WTC11 (cell line): Measurements from ENCODE around the gene NENF. TPM values are rescaled to one million over a fixed set of nuclear protein-coding genes. Genes with fewer than 3 reads are reported as not detected.

Source experiments
- ATAC-seq: fragments of 200-7000 bp; cut with Tn5 transposase; 2 replicates; pipeline ENCODE4 v1.10.0; 2021; ENCODE audit warnings: mild to moderate bottlenecking, moderate library complexity
- CTCF ChIA-PET: fragments of 300-600 bp; sonication (Branson Sonifier 250); formaldehyde crosslinking; loops from one replicate; lab custom pipeline; 2021; ENCODE audit warnings: antibody characterized with exemption; lab: Charles Lee
- POLR2A ChIA-PET: fragments of 350-600 bp; sonication (Branson Sonifier 250); formaldehyde crosslinking; loops from one replicate; lab custom pipeline; 2021; ENCODE audit warnings: antibody characterized with exemption; lab: Charles Lee
- DNase-seq: peaks from one replicate; pipeline ENCODE4 v3.0.0; 2021; ENCODE audit warnings: low spot score
- H3K27ac Mint-ChIP-seq: 2 replicates; pipeline ENCODE4 v1.8.0; 2021; ENCODE audit warnings: mixed read lengths
- H3K27me3 Mint-ChIP-seq: 2 replicates; pipeline ENCODE4 v1.8.0; 2021; ENCODE audit warnings: low read depth, mild to moderate bottlenecking, moderate library complexity, mixed read lengths
- H3K36me3 Mint-ChIP-seq: 2 replicates; pipeline ENCODE4 v1.8.0; 2021; ENCODE audit warnings: mixed read lengths
- H3K4me1 Mint-ChIP-seq: 2 replicates; pipeline ENCODE4 v1.8.0; 2022; ENCODE audit warnings: mixed read lengths
- H3K4me3 Mint-ChIP-seq: 2 replicates; pipeline ENCODE4 v1.8.0; 2021; ENCODE audit warnings: mild to moderate bottlenecking, moderate library complexity, mixed read lengths
- H3K9me3 Mint-ChIP-seq: 2 replicates; pipeline ENCODE4 v1.8.0; 2021; ENCODE audit warnings: mixed read lengths
- AR ChIP-seq: fragments of 250-450 bp; sonication (Bioruptor Pico); IDR thresholded peaks from 2 replicates; pipeline ENCODE4 v1.9.0; 2021; ENCODE audit warnings: mild to moderate bottlenecking
- E2F4 ChIP-seq: sonication (generic); formaldehyde crosslinking; IDR thresholded peaks from 2 replicates; pipeline ENCODE4 v1.8.1; 2022; ENCODE audit warnings: low read depth, mild to moderate bottlenecking, moderate library complexity, missing genetic modification reagents, borderline replicate concordance
- ELF4 ChIP-seq: sonication (generic); formaldehyde crosslinking; IDR thresholded peaks from 2 replicates; pipeline ENCODE4 v1.8.1; 2022; ENCODE audit warnings: low read depth, mild to moderate bottlenecking, moderate library complexity, missing genetic modification reagents
- ESRRA ChIP-seq: sonication (generic); formaldehyde crosslinking; IDR thresholded peaks from 2 replicates; pipeline ENCODE4 v1.8.1; 2022; ENCODE audit warnings: mild to moderate bottlenecking, missing genetic modification reagents, borderline replicate concordance
- ETV6 ChIP-seq: sonication (generic); formaldehyde crosslinking; IDR thresholded peaks from 2 replicates; pipeline ENCODE4 v1.8.1; 2022; ENCODE audit warnings: mild to moderate bottlenecking, missing genetic modification reagents
- FOXP4 ChIP-seq: sonication (generic); formaldehyde crosslinking; IDR thresholded peaks from 2 replicates; pipeline ENCODE4 v1.8.0; 2022; ENCODE audit warnings: mild to moderate bottlenecking, missing genetic modification reagents
- GTF2I ChIP-seq: fragments of 250-450 bp; sonication (Bioruptor Pico); conservative IDR thresholded peaks from 2 replicates; pipeline ENCODE4 v1.4.0; 2021; ENCODE audit warnings: mild to moderate bottlenecking
- NFE2L1 ChIP-seq: sonication (generic); formaldehyde crosslinking; IDR thresholded peaks from 2 replicates; pipeline ENCODE4 v1.8.1; 2023; ENCODE audit warnings: missing genetic modification reagents
- NR1H2 ChIP-seq: sonication (generic); formaldehyde crosslinking; IDR thresholded peaks from 2 replicates; pipeline ENCODE4 v1.9.0; 2021; ENCODE audit warnings: mild to moderate bottlenecking, moderate library complexity, missing genetic modification reagents
- SOX15 ChIP-seq: fragments of 250-450 bp; sonication (Bioruptor Pico); IDR thresholded peaks from 2 replicates; pipeline ENCODE4 v1.9.0; 2021; ENCODE audit warnings: mild to moderate bottlenecking
- STAT6 ChIP-seq: sonication (generic); formaldehyde crosslinking; conservative IDR thresholded peaks from 2 replicates; pipeline ENCODE4 v1.8.1; 2023; ENCODE audit warnings: mild to moderate bottlenecking, low read depth, missing genetic modification reagents, moderate library complexity
- ZNF263 ChIP-seq: sonication (generic); formaldehyde crosslinking; IDR thresholded peaks from 2 replicates; pipeline ENCODE4 v1.8.1; 2022; ENCODE audit warnings: low read depth, mild to moderate bottlenecking, moderate library complexity, missing genetic modification reagents
- ZNF416 ChIP-seq: fragments of 250-450 bp; sonication (Bioruptor Pico); IDR thresholded peaks from 2 replicates; pipeline ENCODE4 v1.9.0; 2021; ENCODE audit warnings: mild to moderate bottlenecking, inconsistent platforms
- ZNF423 ChIP-seq: fragments of 250-450 bp; sonication (Bioruptor Pico); IDR thresholded peaks from 2 replicates; pipeline ENCODE4 v2.1.2; 2022; ENCODE audit warnings: mild to moderate bottlenecking, moderate library complexity
- ZNF425 ChIP-seq: fragments of 250-450 bp; sonication (Bioruptor Pico); conservative IDR thresholded peaks from 2 replicates; pipeline ENCODE4 v1.9.0; 2021; ENCODE audit warnings: mild to moderate bottlenecking
- ZNF532 ChIP-seq: fragments of 250-450 bp; sonication (Bioruptor Pico); IDR thresholded peaks from 2 replicates; pipeline ENCODE4 v1.9.0; 2021; ENCODE audit warnings: mild to moderate bottlenecking, borderline replicate concordance
- total RNA-seq: library from RNA; stranded (reverse); gene quantifications from 3 replicates; pipeline ENCODE4 v1.2.3, GENCODE V29; 2021

The NENF gene
- total RNA-seq, 1 experiment from 2014 or later, result 27.3 TPM

- TF ChIP-seq AR (CRISPR knock-in tag), result no peak
- TF ChIP-seq ESRRA (CRISPR knock-in tag), result no peak
- TF ChIP-seq STAT6 (CRISPR knock-in tag), result no peak
These were observed 22.0 kb downstream of the NENF start (continued) for GRCh38 chr1:212454741-212455140.

GRCh38 chr1:212455401-212455800 lies 22.7 kb downstream of the NENF start:
- H3K4me1 Mint-ChIP-seq, result no peaks in the 10 kb centered on the region
- no peak overlapping the region for H3K4me3 Mint-ChIP-seq
- H3K9me3 Mint-ChIP-seq, result 0 out of 2 replicates have a peak, but pooled peaks cover 7% of the 10 kb centered on the region
- H3K27ac Mint-ChIP-seq, result no peak overlapping the region
- ChIA-PET POLR2A (interaction anchor here (1.1 to 1.5 kb wide), 4 partner anchors 103 to 420 kb away, joined by 3 to 7 read pairs (median 4); partner anchors contain the start of genes ATF3, DTL and INTS7), CTCF (interaction anchor here (0.5 to 4.8 kb wide), 96 partner anchors 10 to 775 kb away, joined by 3 to 55 read pairs (median 5); partner anchors contain the start of genes ATF3, BATF3, DTL and INTS7)
- TF ChIP-seq SOX15 (CRISPR knock-in tag), result no peak
- no peak for TF ChIP-seq ZNF416
- TF ChIP-seq E2F4 (CRISPR knock-in tag), result no peak
- no peak for TF ChIP-seq ZNF263 (CRISPR knock-in tag)
- no peak for TF ChIP-seq ELF4 (CRISPR knock-in tag)
- TF ChIP-seq FOXP4, result no peak
- no peak for TF ChIP-seq NFE2L1 (CRISPR knock-in tag)
- no peak for TF ChIP-seq ZNF423 (CRISPR knock-in tag)
- TF ChIP-seq ZNF425 (CRISPR knock-in tag), result no peak
- no peak for TF ChIP-seq GTF2I
- no peak for TF ChIP-seq NR1H2 (CRISPR knock-in tag)
- TF ChIP-seq ZNF532 (CRISPR knock-in tag), result no peak
- no peak for TF ChIP-seq ETV6 (CRISPR knock-in tag)
- H3K27me3 Mint-ChIP-seq, result no peaks in the 10 kb centered on the region
- no peak for DNase-seq
- H3K36me3 Mint-ChIP-seq, result no peaks in the 10 kb centered on the region
- ATAC-seq, result no peak
